DOHH2 (cell line): ENCODE data around the gene DYNLT2B.

Experiments used
- H3F3A ChIP-seq: fragments of 200-600 bp; sonication (generic), shearing (Covaris generic); 2 replicates; pipeline ENCODE4 v1.6.0; 2016; ENCODE audit warnings: antibody characterized with exemption, mild to moderate bottlenecking; ENCODE audit not compliant: control insufficient read depth, insufficient read depth
- H3K27ac ChIP-seq: fragments of 200-600 bp; sonication (generic); 2 replicates; pipeline ENCODE4 v1.5.1; 2014; ENCODE audit warnings: low read depth, mild to moderate bottlenecking, low read length, moderate library complexity
- H3K27me3 ChIP-seq: fragments of 200-600 bp; sonication (generic); 2 replicates; pipeline ENCODE4 v1.6.1; 2014; ENCODE audit warnings: mild to moderate bottlenecking, low read length, mixed read lengths; ENCODE audit not compliant: control insufficient read depth
- H3K36me3 ChIP-seq: fragments of 200-600 bp; sonication (generic); 2 replicates; pipeline ENCODE4 v1.6.1; 2014; ENCODE audit warnings: mild to moderate bottlenecking, low read length, moderate library complexity, mixed read lengths; ENCODE audit not compliant: control insufficient read depth
- H3K4me1 ChIP-seq: fragments of 200-600 bp; sonication (generic); 2 replicates; pipeline ENCODE4 v1.6.1; 2014; ENCODE audit warnings: mild to moderate bottlenecking, low read length, mixed read lengths; ENCODE audit not compliant: control insufficient read depth
- H3K4me2 ChIP-seq: fragments of 200-600 bp; sonication (generic); 2 replicates; pipeline ENCODE4 v1.6.0; 2014; ENCODE audit warnings: mild to moderate bottlenecking, low read length, moderate library complexity
- H3K4me3 ChIP-seq: fragments of 200-600 bp; sonication (generic); 2 replicates; pipeline ENCODE4 v1.5.1; 2014; ENCODE audit warnings: mild to moderate bottlenecking, low read length, mixed read lengths
- H3K79me2 ChIP-seq: fragments of 200-600 bp; sonication (generic); 2 replicates; pipeline ENCODE4 v1.6.1; 2014; ENCODE audit warnings: mild to moderate bottlenecking, low read length, mixed read lengths; ENCODE audit not compliant: control insufficient read depth
- H3K9me2 ChIP-seq: fragments of 200-600 bp; sonication (generic); replicated peaks from 2 replicates; pipeline ENCODE4 v1.6.1; 2014; ENCODE audit warnings: mild to moderate bottlenecking, low read length, mixed read lengths; ENCODE audit not compliant: control insufficient read depth
- H3K9me3 ChIP-seq: fragments of 200-600 bp; sonication (generic); 2 replicates; pipeline ENCODE4 v1.6.1; 2014; ENCODE audit warnings: antibody characterized with exemption, low read length, mixed read lengths; ENCODE audit not compliant: control insufficient read depth, insufficient read depth
- H4K20me1 ChIP-seq: fragments of 200-600 bp; sonication (generic); 2 replicates; pipeline ENCODE4 v1.6.0; 2014; ENCODE audit warnings: low read depth, mild to moderate bottlenecking, antibody characterized with exemption, low read length, moderate library complexity; ENCODE audit not compliant: control insufficient read depth, insufficient read depth
- EZH2phosphoT487 ChIP-seq: fragments of 200-600 bp; sonication (generic); IDR thresholded peaks from 2 replicates; pipeline ENCODE4 v1.6.1; 2017; ENCODE audit warnings: borderline replicate concordance, mild to moderate bottlenecking, antibody characterized with exemption, low read length, moderate library complexity, mixed read lengths
- TF ChIP-seq, protein P1 (sequence below): fragments of 200-600 bp; sonication (generic); IDR thresholded peaks from one replicate; pipeline ENCODE4 v1.5.1; 2014; ENCODE audit warnings: antibody characterized with exemption, mild to moderate bottlenecking, low read depth, low read length; ENCODE audit not compliant: poor library complexity, severe bottlenecking

DYNLT2B gene

DNA sequence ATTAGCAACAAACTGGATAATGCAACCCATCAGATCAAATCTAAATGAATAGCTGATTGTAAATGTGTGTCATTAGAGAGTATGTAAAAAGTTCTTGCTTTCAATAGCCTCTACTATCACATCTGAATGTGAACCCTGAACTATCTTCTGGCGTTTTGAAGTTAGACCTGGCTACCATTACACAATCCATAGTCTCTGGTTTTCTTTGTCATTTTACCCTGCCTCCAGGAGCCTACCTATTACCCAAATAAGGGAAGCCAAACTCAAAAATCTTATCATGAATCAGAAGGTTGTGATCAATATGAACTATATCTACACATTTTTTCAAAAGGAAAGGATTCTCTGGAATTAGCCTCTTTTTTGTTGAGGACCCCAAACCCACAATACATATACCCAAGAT lies 62.3 kb downstream of the DYNLT2B start:
- no peak overlapping the region for H3K27ac ChIP-seq
- H4K20me1 ChIP-seq: no peaks in the 10 kb centered on the region
- H3K4me1 ChIP-seq: no peaks in the 10 kb centered on the region
- no peak overlapping the region for H3K4me3 ChIP-seq
- no peaks in the 10 kb centered on the region for H3K9me3 ChIP-seq
- H3K27me3 ChIP-seq: no peaks in the 10 kb centered on the region
- TF ChIP-seq, protein P1, sequence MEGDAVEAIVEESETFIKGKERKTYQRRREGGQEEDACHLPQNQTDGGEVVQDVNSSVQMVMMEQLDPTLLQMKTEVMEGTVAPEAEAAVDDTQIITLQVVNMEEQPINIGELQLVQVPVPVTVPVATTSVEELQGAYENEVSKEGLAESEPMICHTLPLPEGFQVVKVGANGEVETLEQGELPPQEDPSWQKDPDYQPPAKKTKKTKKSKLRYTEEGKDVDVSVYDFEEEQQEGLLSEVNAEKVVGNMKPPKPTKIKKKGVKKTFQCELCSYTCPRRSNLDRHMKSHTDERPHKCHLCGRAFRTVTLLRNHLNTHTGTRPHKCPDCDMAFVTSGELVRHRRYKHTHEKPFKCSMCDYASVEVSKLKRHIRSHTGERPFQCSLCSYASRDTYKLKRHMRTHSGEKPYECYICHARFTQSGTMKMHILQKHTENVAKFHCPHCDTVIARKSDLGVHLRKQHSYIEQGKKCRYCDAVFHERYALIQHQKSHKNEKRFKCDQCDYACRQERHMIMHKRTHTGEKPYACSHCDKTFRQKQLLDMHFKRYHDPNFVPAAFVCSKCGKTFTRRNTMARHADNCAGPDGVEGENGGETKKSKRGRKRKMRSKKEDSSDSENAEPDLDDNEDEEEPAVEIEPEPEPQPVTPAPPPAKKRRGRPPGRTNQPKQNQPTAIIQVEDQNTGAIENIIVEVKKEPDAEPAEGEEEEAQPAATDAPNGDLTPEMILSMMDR: no peak
- no peak for TF ChIP-seq EZH2phosphoT487
- 0 out of 2 replicates have a peak, but pooled peaks cover 6% of the 10 kb centered on the region for H3F3A ChIP-seq
- H3K36me3 ChIP-seq: no peaks in the 10 kb centered on the region
- no peaks in the 10 kb centered on the region for H3K79me2 ChIP-seq
- no peak overlapping the region for H3K4me2 ChIP-seq
- no peaks in the 10 kb centered on the region for H3K9me2 ChIP-seq

DNA sequence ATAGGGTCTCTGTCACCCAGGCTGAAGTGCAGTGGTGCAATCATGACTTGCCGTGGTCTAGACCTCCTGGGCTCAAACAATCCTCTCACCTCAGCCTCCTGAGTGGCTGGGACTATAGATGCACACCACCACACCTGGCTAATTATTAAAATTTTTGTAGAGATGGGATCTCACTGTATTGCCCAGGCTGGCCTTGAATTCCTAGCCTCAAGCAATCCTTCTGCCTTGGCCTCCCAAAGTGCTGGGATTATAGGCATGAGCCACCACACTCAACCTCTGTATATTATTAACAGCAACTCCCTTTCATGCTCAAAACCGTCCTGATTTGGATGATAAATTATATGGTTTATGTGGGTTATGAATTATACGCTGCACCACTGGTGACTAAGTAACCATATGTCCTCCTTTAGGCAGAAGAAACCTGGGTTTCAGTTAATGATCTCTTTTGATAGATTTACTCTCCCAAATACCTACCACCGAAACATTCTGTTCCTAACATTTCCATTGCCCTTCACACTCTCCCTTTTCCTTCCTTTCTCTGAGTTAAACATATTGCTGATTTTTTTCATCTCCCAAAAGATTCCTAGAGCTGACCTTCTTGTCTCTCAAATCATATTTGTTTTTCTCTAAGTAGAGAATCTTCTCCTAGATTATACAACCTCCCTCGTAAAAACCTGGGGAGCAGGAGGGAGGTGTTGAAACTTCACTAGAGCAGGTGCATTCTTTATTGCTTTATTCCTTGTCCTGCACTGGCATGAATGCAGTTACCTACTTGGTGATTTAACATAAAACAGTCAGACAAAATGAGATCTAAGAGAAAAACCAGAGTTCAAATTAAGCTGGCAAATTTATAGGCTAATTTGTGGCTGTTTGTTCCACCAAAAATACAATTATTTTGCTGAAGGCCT lies 63.4 kb downstream of the DYNLT2B start:
- H3K9me2 ChIP-seq: no peaks in the 10 kb centered on the region
- H3F3A ChIP-seq: 0 out of 2 replicates have a peak, but pooled peaks cover 6% of the 10 kb centered on the region
- H3K27ac ChIP-seq: no peak overlapping the region
- H3K9me3 ChIP-seq: no peaks in the 10 kb centered on the region
- H3K4me3 ChIP-seq: no peak overlapping the region
- H3K27me3 ChIP-seq: no peaks in the 10 kb centered on the region
- no peaks in the 10 kb centered on the region for H3K4me1 ChIP-seq
- H4K20me1 ChIP-seq: no peaks in the 10 kb centered on the region
- no peak overlapping the region for H3K4me2 ChIP-seq
- no peaks in the 10 kb centered on the region for H3K79me2 ChIP-seq
- H3K36me3 ChIP-seq: no peaks in the 10 kb centered on the region
- TF ChIP-seq, protein P1: no peak
- TF ChIP-seq EZH2phosphoT487: no peak

DNA sequence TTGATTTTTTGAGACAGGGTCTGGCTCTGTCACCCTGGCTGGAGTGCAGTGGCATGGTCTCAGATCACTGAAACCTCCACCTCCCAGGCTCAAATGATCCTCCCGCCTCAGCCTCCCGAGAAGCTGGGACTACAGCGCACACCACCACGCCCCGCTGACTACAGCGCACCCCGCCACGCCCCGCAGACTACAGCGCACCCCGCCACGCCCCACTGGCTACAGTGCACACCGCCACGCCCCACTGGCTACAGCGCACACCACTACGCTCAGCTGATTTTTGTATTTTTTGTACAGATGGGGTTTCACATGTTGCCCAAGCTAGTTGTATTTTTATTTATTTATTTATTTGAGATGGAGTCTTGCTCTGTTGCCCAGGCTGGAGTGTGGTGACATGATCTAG lies 66.1 kb downstream of the DYNLT2B start:
- Histone ChIP-seq H3K27ac (no peak overlapping the region), H3K4me2 (no peak overlapping the region), H3K27me3 (no peaks in the 10 kb centered on the region), H3K9me3 (no peaks in the 10 kb centered on the region), H3K79me2 (no peaks in the 10 kb centered on the region), H3K36me3 (no peaks in the 10 kb centered on the region), H3K9me2 (no peaks in the 10 kb centered on the region), H3F3A (0 out of 2 replicates have a peak, but pooled peaks cover 4% of the 10 kb centered on the region), H3K4me1 (no peaks in the 10 kb centered on the region), H4K20me1 (no peaks in the 10 kb centered on the region), H3K4me3 (no peak overlapping the region)
- no peak for TF ChIP-seq EZH2phosphoT487
- TF ChIP-seq, protein P1: no peak
